ENCODE measurements around the gene ATP6V1B1.

ATP6V1B1 gene

GRCh38 chr2:70962885-70963878 is 27.5 kb downstream of the ATP6V1B1 start:
- TF ChIP-seq CTCF (IDR thresholded peaks at IDR 0.05; ENCODE audit: borderline replicate concordance, control extremely low read depth, extremely low read depth, insufficient read depth, missing control alignments) = no peak
- in situ Hi-C loops (cut with MboI; ENCODE audit: low sequenced_read_pairs, unreplicated experiment) = no loop called here
- DNase-seq (ENCODE audit: low spot score) = peak; percentile 20

GRCh38 chr2:70964133-70964532 is 28.4 kb downstream of the ATP6V1B1 start:
- in situ Hi-C loops (cut with MboI; ENCODE audit: low sequenced_read_pairs, unreplicated experiment) = no loop called here
- peak; percentile 26 for DNase-seq (ENCODE audit: low spot score)
- TF ChIP-seq CTCF (IDR thresholded peaks at IDR 0.05; ENCODE audit: borderline replicate concordance, control extremely low read depth, extremely low read depth, insufficient read depth, missing control alignments) = no peak

- TF ChIP-seq CTCF (IDR thresholded peaks at IDR 0.05; ENCODE audit: borderline replicate concordance, control extremely low read depth, extremely low read depth, insufficient read depth, missing control alignments) = peak; percentile 95
- in situ Hi-C loops (cut with MboI; ENCODE audit: low sequenced_read_pairs, unreplicated experiment) = no loop called here
- DNase-seq (ENCODE audit: low spot score) = peak; percentile 91
These were observed 29.1 kb downstream of the ATP6V1B1 start for GRCh38 chr2:70964596-70965386.

DNA sequence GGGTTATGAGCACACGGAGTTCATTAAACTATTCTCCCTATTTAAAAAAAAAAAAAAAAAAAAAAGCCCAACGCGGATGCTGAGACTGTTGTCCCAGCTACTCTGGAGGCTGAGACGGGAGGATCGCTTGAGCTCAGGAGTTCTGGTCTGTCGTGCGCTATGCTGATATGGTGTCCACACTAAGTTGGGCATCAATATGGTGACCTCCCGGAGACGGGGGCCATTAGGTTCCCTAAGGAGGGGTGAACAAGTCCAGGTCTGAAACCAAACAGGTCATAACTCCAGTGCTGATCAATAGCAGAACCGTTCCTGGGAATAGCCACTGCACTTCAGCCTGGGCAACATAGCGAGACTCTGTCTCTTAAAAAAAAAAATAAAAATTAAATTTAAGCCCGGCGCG is 29.8 kb downstream of the ATP6V1B1 start:
- no peak for DNase-seq (ENCODE audit: low spot score)
- in situ Hi-C loops (cut with MboI; ENCODE audit: low sequenced_read_pairs, unreplicated experiment) = no loop called here
- TF ChIP-seq CTCF (IDR thresholded peaks at IDR 0.05; ENCODE audit: borderline replicate concordance, control extremely low read depth, extremely low read depth, insufficient read depth, missing control alignments) = no peak

GRCh38 chr2:70966681-70967080 is 31.0 kb downstream of the ATP6V1B1 start:
- in situ Hi-C loops (cut with MboI; ENCODE audit: low sequenced_read_pairs, unreplicated experiment) = no loop called here
- no peak for TF ChIP-seq CTCF (IDR thresholded peaks at IDR 0.05; ENCODE audit: borderline replicate concordance, control extremely low read depth, extremely low read depth, insufficient read depth, missing control alignments)
- no peak for DNase-seq (ENCODE audit: low spot score)

DNA sequence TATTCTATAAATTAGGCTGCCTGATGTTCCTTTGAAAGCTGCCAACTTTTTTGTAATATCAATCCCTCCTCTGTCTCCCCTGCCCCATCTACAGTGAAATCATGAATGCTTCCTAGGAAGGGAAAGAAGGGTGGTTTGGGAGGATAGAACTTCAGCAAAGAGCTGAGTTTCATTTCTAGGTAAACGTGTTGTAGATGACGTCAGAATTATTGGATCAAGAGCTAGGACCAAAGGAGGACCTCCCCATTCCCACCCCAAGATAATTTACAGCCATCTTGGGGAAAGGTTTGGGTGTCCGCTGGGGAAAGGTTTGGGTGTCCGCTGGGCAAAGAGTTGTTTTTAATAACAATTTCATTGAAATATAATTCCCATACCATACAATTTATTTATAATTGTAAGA is 31.5 kb downstream of the ATP6V1B1 start:
- in situ Hi-C loops (cut with MboI; ENCODE audit: low sequenced_read_pairs, unreplicated experiment) = no loop called here
- no peak for TF ChIP-seq CTCF (IDR thresholded peaks at IDR 0.05; ENCODE audit: borderline replicate concordance, control extremely low read depth, extremely low read depth, insufficient read depth, missing control alignments)

More for the DNA sequence above, 31.5 kb downstream of the ATP6V1B1 start:
- DNase-seq (ENCODE audit: low spot score) = no peak
